H9 (cell line): ENCODE measurements around the gene DCBLD1. TPM values are rescaled to one million over a fixed set of nuclear protein-coding genes. Genes with fewer than 3 reads are reported as not detected.
A peak's percentile ranks its signal among the peaks of the same experiment; 100 is the strongest.

Source experiments
- DNase-seq: peaks from one replicate; pipeline ENCODE4 v3.0.0-alpha.2; 2017
- H2AFZ ChIP-seq: one replicate; pipeline ENCODE4 v1.6.1; 2013; ENCODE audit warnings: mild to moderate bottlenecking, low read length, control low read depth, moderate library complexity
- H2AK5ac ChIP-seq: 2 replicates; pipeline ENCODE4 v1.6.1; 2013; ENCODE audit warnings: low read length, control low read depth, mixed read lengths; ENCODE audit not compliant: insufficient read length
- H2BK120ac ChIP-seq: one replicate; pipeline ENCODE4 v1.6.1; 2013; ENCODE audit warnings: low read depth, mild to moderate bottlenecking, low read length, control low read depth, inconsistent platforms; ENCODE audit not compliant: poor library complexity, severe bottlenecking
- H2BK12ac ChIP-seq: 2 replicates; pipeline ENCODE4 v1.6.1; 2013; ENCODE audit warnings: low read length, control low read depth, mixed read lengths, low read depth; ENCODE audit not compliant: insufficient read length
- H2BK15ac ChIP-seq: 2 replicates; pipeline ENCODE4 v1.6.1; 2013; ENCODE audit warnings: low read depth, low read length, control low read depth
- H2BK20ac ChIP-seq: one replicate; pipeline ENCODE4 v1.6.1; 2013; ENCODE audit warnings: low read depth, mild to moderate bottlenecking, low read length, control low read depth, inconsistent platforms; ENCODE audit not compliant: poor library complexity, severe bottlenecking
- H2BK5ac ChIP-seq: 2 replicates; pipeline ENCODE4 v1.6.1; 2013; ENCODE audit warnings: low read length, control low read depth, mixed read lengths; ENCODE audit not compliant: insufficient read length
- H3K14ac ChIP-seq: 2 replicates; pipeline ENCODE4 v1.6.1; 2013; ENCODE audit warnings: low read length, control low read depth; ENCODE audit not compliant: insufficient read depth
- H3K18ac ChIP-seq: 2 replicates; pipeline ENCODE4 v1.6.1; 2013; ENCODE audit warnings: low read depth, mild to moderate bottlenecking, mixed read lengths, low read length, control low read depth; ENCODE audit not compliant: insufficient read length
- H3K23ac ChIP-seq: 2 replicates; pipeline ENCODE4 v1.6.1; 2013; ENCODE audit warnings: low read length, control low read depth, mixed read lengths, low read depth; ENCODE audit not compliant: insufficient read length
- H3K23me2 ChIP-seq: 2 replicates; pipeline ENCODE4 v1.6.1; 2013; ENCODE audit warnings: low read depth, mild to moderate bottlenecking, mixed read lengths, low read length, control low read depth; ENCODE audit not compliant: insufficient read length, poor library complexity, severe bottlenecking
- H3K27ac ChIP-seq: 2 replicates; pipeline ENCODE4 v1.5.1; 2013; ENCODE audit warnings: low read length, control low read depth, mixed read lengths, low read depth; ENCODE audit not compliant: insufficient read length
- H3K27me3 ChIP-seq: 2 replicates; pipeline ENCODE4 v1.6.1; 2013; ENCODE audit warnings: low read length, control low read depth, inconsistent platforms; ENCODE audit not compliant: insufficient read depth
- H3K4ac ChIP-seq: 2 replicates; pipeline ENCODE4 v1.6.1; 2013; ENCODE audit warnings: low read depth, mild to moderate bottlenecking, control low read depth, inconsistent platforms, low read length, moderate library complexity
- H3K4me1 ChIP-seq: 2 replicates; pipeline ENCODE4 v1.6.1; 2013; ENCODE audit warnings: low read length, control low read depth, inconsistent platforms; ENCODE audit not compliant: insufficient read depth
- H3K4me2 ChIP-seq: 2 replicates; pipeline ENCODE4 v1.6.1; 2013; ENCODE audit warnings: low read length, control low read depth, mixed read lengths; ENCODE audit not compliant: insufficient read length, insufficient read depth
- H3K56ac ChIP-seq: 2 replicates; pipeline ENCODE4 v1.6.1; 2013; ENCODE audit warnings: low read depth, mild to moderate bottlenecking, mixed read lengths, low read length, control low read depth; ENCODE audit not compliant: insufficient read length
- H3K79me1 ChIP-seq: 2 replicates; pipeline ENCODE4 v1.6.1; 2013; ENCODE audit warnings: low read depth, mild to moderate bottlenecking, moderate library complexity, low read length, control low read depth, inconsistent platforms; ENCODE audit not compliant: insufficient read depth, poor library complexity, severe bottlenecking
- H3K79me2 ChIP-seq: 2 replicates; pipeline ENCODE4 v1.6.1; 2013; ENCODE audit warnings: low read length, control low read depth, inconsistent platforms; ENCODE audit not compliant: insufficient read depth
- H3K9ac ChIP-seq: 2 replicates; pipeline ENCODE4 v1.6.1; 2013; ENCODE audit warnings: low read length, control low read depth, mixed read lengths; ENCODE audit not compliant: insufficient read length; ENCODE audit errors: extremely low read depth
- H3K9me3 ChIP-seq: one replicate; pipeline ENCODE4 v1.6.1; 2013; ENCODE audit warnings: low read depth, low read length, inconsistent platforms; ENCODE audit not compliant: control insufficient read depth
- H3T11ph ChIP-seq: one replicate; pipeline ENCODE4 v1.6.1; 2013; ENCODE audit warnings: mild to moderate bottlenecking, low read length, control low read depth, inconsistent platforms
- H4K20me1 ChIP-seq: one replicate; pipeline ENCODE4 v1.6.1; 2013; ENCODE audit not compliant: control insufficient read depth, insufficient read length, insufficient read depth
- H4K5ac ChIP-seq: 2 replicates; pipeline ENCODE4 v1.6.1; 2013; ENCODE audit warnings: low read depth, mild to moderate bottlenecking, mixed read lengths, low read length, control low read depth; ENCODE audit not compliant: insufficient read length
- H4K8ac ChIP-seq: replicated peaks from 2 replicates; pipeline ENCODE4 v1.6.1; 2013; ENCODE audit warnings: low read length, control low read depth, mixed read lengths, low read depth; ENCODE audit not compliant: insufficient read length
- H4K91ac ChIP-seq: 2 replicates; pipeline ENCODE4 v1.6.1; 2013; ENCODE audit warnings: low read depth, mild to moderate bottlenecking, moderate library complexity, mixed read lengths, low read length, control low read depth; ENCODE audit not compliant: insufficient read length
- H3K27ac Mint-ChIP-seq, 3 experiments: 2 replicates in 2 of 3; 3 replicates in 1 of 3; pipeline ENCODE4 v1.8.0; 2020 to 2021; ENCODE audit warnings: mixed read lengths in 3 of 3, mild to moderate bottlenecking in 1 of 3, moderate library complexity in 1 of 3
- H3K27me3 Mint-ChIP-seq: 2 replicates; pipeline ENCODE4 v1.8.0; 2021; ENCODE audit warnings: low read depth, mild to moderate bottlenecking, moderate library complexity, mixed read lengths
- H3K36me3 Mint-ChIP-seq, 3 experiments: 2 replicates in 2 of 3; 3 replicates in 1 of 3; pipeline ENCODE4 v1.8.0; 2020 to 2021; ENCODE audit warnings: low read depth in 3 of 3, mixed read lengths in 3 of 3; ENCODE audit not compliant: insufficient read depth in 1 of 3
- H3K4me1 Mint-ChIP-seq, 2 experiments: 2 replicates each; pipeline ENCODE4 v1.8.0; 2020; ENCODE audit warnings: mixed read lengths in 2 of 2
- H3K4me3 Mint-ChIP-seq, 2 experiments: 2 replicates in 1 of 2; 3 replicates in 1 of 2; pipeline ENCODE4 v1.8.0; 2020 to 2021; ENCODE audit warnings: mild to moderate bottlenecking in 2 of 2, mixed read lengths in 2 of 2, moderate library complexity in 1 of 2
- H3K9me3 Mint-ChIP-seq, 2 experiments: 2 replicates in 1 of 2; 3 replicates in 1 of 2; pipeline ENCODE4 v1.8.0; 2020; ENCODE audit warnings: mild to moderate bottlenecking in 2 of 2, mixed read lengths in 2 of 2, moderate library complexity in 1 of 2
- WGBS: extraction: QIAGEN DNeasy Blood & Tissue Kit; methylation state at CpG from one replicate; pipeline ENCODE4 v1.1.7; 2013; ENCODE audit warnings: missing lambda C conversion rate, low lambda C conversion rate, mixed read lengths; ENCODE audit not compliant: insufficient read length; ENCODE audit errors: extremely low coverage; 5-methylcytosine and 5-hydroxymethylcytosine counted together
- total RNA-seq: library from RNA; stranded (reverse); gene quantifications from 2 replicates; pipeline ENCODE4 v1.2.1, GENCODE V29; 2021
- TF ChIP-seq, protein P1 (sequence below): fragments of 200-600 bp; sonication (generic); conservative IDR thresholded peaks from 3 replicates; pipeline ENCODE4 v1.8.0; 2021; ENCODE audit warnings: antibody characterized with exemption, mild to moderate bottlenecking

DCBLD1 gene
- total RNA-seq, 1 experiment from 2014 or later = 10.1 TPM

DNA sequence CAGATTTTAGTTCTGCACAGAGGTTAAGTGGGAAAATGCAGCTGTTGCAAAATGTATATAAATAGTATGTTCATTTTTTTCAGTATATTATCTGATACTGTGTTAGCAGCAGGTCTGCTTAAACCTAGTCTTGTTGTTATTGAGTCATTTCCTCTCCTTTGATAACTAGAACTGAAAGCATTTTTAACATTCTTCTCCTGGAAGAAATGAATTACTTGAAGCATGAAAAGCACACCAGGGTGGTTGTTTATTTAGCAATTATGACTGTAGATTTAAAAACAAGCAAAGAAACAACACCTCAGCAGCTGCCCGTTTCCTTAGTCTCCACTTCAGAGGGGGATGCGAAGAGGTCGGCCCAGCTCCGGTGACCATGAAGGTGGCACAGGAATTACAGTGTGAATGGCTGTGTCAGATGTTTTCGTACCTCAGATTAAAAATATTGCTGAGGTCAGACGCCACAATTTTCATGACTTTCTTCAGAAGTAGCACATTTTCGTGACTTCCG, 66.4 kb downstream of the DCBLD1 start:
- H3K9me3 ChIP-seq = no peaks in the 10 kb centered on the region
- peaks cover 4% of the 10 kb centered on the region for H3K23me2 ChIP-seq
- H3K9ac ChIP-seq = no peak overlapping the region
- no peak overlapping the region for H3K4ac ChIP-seq
- no peak overlapping the region for H2BK5ac ChIP-seq
- peaks cover 17% of the 10 kb centered on the region; the same call in 1 of the 2 replicates for H3K4me1 ChIP-seq
- WGBS = no CpG with 5 or more reads among the region's 8 CpGs
- no peak overlapping the region for H2AFZ ChIP-seq
- TF ChIP-seq, protein P1, sequence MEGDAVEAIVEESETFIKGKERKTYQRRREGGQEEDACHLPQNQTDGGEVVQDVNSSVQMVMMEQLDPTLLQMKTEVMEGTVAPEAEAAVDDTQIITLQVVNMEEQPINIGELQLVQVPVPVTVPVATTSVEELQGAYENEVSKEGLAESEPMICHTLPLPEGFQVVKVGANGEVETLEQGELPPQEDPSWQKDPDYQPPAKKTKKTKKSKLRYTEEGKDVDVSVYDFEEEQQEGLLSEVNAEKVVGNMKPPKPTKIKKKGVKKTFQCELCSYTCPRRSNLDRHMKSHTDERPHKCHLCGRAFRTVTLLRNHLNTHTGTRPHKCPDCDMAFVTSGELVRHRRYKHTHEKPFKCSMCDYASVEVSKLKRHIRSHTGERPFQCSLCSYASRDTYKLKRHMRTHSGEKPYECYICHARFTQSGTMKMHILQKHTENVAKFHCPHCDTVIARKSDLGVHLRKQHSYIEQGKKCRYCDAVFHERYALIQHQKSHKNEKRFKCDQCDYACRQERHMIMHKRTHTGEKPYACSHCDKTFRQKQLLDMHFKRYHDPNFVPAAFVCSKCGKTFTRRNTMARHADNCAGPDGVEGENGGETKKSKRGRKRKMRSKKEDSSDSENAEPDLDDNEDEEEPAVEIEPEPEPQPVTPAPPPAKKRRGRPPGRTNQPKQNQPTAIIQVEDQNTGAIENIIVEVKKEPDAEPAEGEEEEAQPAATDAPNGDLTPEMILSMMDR = no peak
- Mint-ChIP-seq H3K9me3 (no peaks in the 10 kb centered on the region), H3K27me3 (no peaks in the 10 kb centered on the region), H3K4me1 (peaks cover 12 to 25% of the 10 kb centered on the region in 2 experiments; a peak in 3 of 4 replicates), H3K27ac (peak overlapping the region in 1 of 3 experiments; percentile 32; a peak in 2 of 7 replicates), H3K4me3 (no peak overlapping the region), H3K36me3 (peaks cover 0 to 3% (median 0%) of the 10 kb centered on the region in 3 experiments; a peak in 3 of 7 replicates)
- no peak overlapping the region for H2BK12ac ChIP-seq
- H3K27ac ChIP-seq = no peak overlapping the region
- no peak overlapping the region for H4K5ac ChIP-seq
- H4K8ac ChIP-seq = no peak overlapping the region
- DNase-seq = no peak
- H4K91ac ChIP-seq = no peak overlapping the region
- H3K79me1 ChIP-seq = no peaks in the 10 kb centered on the region
- no peak overlapping the region for H2BK20ac ChIP-seq
- no peaks in the 10 kb centered on the region for H3K79me2 ChIP-seq
- H2BK120ac ChIP-seq = no peak overlapping the region
- no peak overlapping the region for H3K4me2 ChIP-seq
- H3T11ph ChIP-seq = no peak overlapping the region
- no peak overlapping the region for H3K23ac ChIP-seq
- no peak overlapping the region for H3K56ac ChIP-seq
- H3K14ac ChIP-seq = no peak overlapping the region
- no peaks in the 10 kb centered on the region for H3K27me3 ChIP-seq
- H4K20me1 ChIP-seq = no peaks in the 10 kb centered on the region
- H3K18ac ChIP-seq = no peak overlapping the region
- H2AK5ac ChIP-seq = no peak overlapping the region
- H2BK15ac ChIP-seq = no peak overlapping the region
